Kidney epithelial cell (primary cell): ENCODE results near the gene FBXO22. TPM values are rescaled to one million over a fixed set of nuclear protein-coding genes. Genes with fewer than 3 reads are reported as not detected.
"Not testable (repeated sequence)": the region's sequence is repeated elsewhere in the genome, so short reads cannot be mapped to it uniquely, and the experiment has no call there.

ENCODE experiments used
- DNase-seq: peaks from one replicate; pipeline ENCODE4 v3.0.0-alpha.2; 2010; ENCODE audit warnings: low read depth
- H3K27me3 ChIP-seq: 2 replicates; pipeline ENCODE4 v1.6.0; 2011; ENCODE audit warnings: low read length; ENCODE audit not compliant: control insufficient read depth, insufficient read depth
- H3K36me3 ChIP-seq: 2 replicates; pipeline ENCODE4 v1.5.1; 2011; ENCODE audit warnings: low read length; ENCODE audit not compliant: control insufficient read depth, insufficient read depth
- H3K4me3 ChIP-seq: 2 replicates; pipeline ENCODE4 v1.5.1; 2011; ENCODE audit warnings: low read depth, mild to moderate bottlenecking, control low read depth, low read length
- CTCF ChIP-seq: IDR thresholded peaks from 2 replicates; pipeline ENCODE4 v1.5.1; 2011; ENCODE audit warnings: mild to moderate bottlenecking, moderate library complexity, low read length, control low read depth, inconsistent platforms; ENCODE audit not compliant: insufficient read depth, poor library complexity, severe bottlenecking
- total RNA-seq: library from RNA; depleted of rRNA; stranded (reverse); fragments of >200 nt; gene quantifications from 2 replicates; pipeline ENCODE4 v1.2.3, GENCODE V29; 2015

FBXO22 gene
- total RNA-seq, 1 donor from 2014 or later, result 25.1 TPM

- no peak for DNase-seq
- Histone ChIP-seq H3K36me3 (no peaks in the 10 kb centered on the region), H3K27me3 (no peaks in the 10 kb centered on the region), H3K4me3 (no peak overlapping the region)
- TF ChIP-seq CTCF, result no peak
These were observed 77.6 kb downstream of the FBXO22 start for GRCh38 chr15:75981149-75981815.

DNA sequence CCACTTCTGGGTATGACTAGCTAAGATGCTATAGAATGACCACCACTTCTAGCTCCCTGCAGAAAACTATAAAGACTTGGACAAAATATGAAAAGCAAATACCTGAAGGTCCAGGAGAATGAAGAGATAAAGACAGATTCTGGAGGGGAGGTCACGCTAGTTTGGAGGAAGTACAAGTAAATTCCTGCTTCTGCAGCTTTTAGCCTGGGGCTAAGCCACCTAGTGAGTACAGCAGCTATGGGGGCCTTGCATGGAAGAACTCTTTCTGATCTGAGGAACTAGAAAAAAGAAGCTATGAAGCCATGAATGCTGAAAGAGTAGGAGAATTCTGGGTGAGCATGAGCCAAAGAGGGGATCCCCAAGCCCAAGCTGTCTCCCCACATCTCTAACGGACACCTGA lies 78.8 kb downstream of the FBXO22 start:
- no peaks in the 10 kb centered on the region for H3K36me3 ChIP-seq
- H3K4me3 ChIP-seq, result no peak overlapping the region
- no peak for DNase-seq
- no peaks in the 10 kb centered on the region for H3K27me3 ChIP-seq
- TF ChIP-seq CTCF, result no peak

DNA sequence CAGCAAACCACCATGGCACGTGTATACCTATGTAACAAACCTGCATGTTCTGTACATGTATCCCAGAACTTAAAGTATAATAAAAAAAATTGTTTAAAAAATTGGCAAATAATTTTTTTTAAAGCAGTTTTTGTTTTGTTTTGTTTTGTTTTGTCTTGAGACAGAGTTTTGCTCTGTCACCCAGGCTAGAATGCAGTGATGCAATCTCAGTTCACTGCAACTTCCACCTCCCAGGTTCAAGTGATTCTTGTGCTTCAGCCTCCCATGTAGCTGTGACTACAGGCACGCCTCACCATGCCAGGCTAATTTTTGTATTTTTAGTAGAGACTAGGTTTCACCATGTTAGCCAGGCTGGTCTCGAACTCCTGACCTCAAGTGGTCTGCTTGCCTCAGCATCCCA lies 81.0 kb downstream of the FBXO22 start:
- H3K36me3 ChIP-seq, DNase-seq, H3K27me3 ChIP-seq, H3K4me3 ChIP-seq: not testable (repeated sequence)

- TF ChIP-seq CTCF, result no peak
- no peak for DNase-seq
These were observed 82.3 kb downstream of the FBXO22 start for GRCh38 chr15:75985971-75986370.

GRCh38 chr15:75989045-75989444 lies 85.4 kb downstream of the FBXO22 start:
- Histone ChIP-seq H3K4me3 (no peak overlapping the region), H3K27me3 (no peaks in the 10 kb centered on the region), H3K36me3 (no peaks in the 10 kb centered on the region)
- DNase-seq, result no peak
- TF ChIP-seq CTCF, result no peak

More at GRCh38 chr15:75985971-75986370, 82.3 kb downstream of the FBXO22 start:
- Histone ChIP-seq H3K4me3 (no peak overlapping the region), H3K27me3 (no peaks in the 10 kb centered on the region), H3K36me3 (no peaks in the 10 kb centered on the region)

- no peaks in the 10 kb centered on the region for H3K36me3 ChIP-seq
- TF ChIP-seq CTCF, result no peak
- H3K27me3 ChIP-seq, result no peaks in the 10 kb centered on the region
- H3K4me3 ChIP-seq, result no peak overlapping the region
- DNase-seq, result no peak
These were observed 86.2 kb downstream of the FBXO22 start for GRCh38 chr15:75989875-75990274.

Other genes starting within 250 kb of the FBXO22 start
- 1.2 and 1.7 TPM in 2 replicates for gene CSPG4, start 191.0 kb upstream of the FBXO22 start, total RNA-seq
- 39.3 and 43.0 TPM in 2 replicates for gene UBE2Q2, start 60.4 kb upstream of the FBXO22 start, total RNA-seq
- gene NRG4, start 108.5 kb downstream of the FBXO22 start, total RNA-seq, result not detected in 2 replicates
- gene TMEM266, start 156.1 kb downstream of the FBXO22 start, total RNA-seq, result 0.21 and 0.27 TPM in 2 replicates